Activated T-cell treated with anti-CD3 and anti-CD28 coated beads, Interleukin-2, amount 50 U/mL, for 4 hours (primary cell): ENCODE data around the gene ITPKB. TPM values are rescaled to one million over a fixed set of nuclear protein-coding genes. Genes with fewer than 3 reads are reported as not detected.
"Not testable (repeated sequence)": the region's sequence is repeated elsewhere in the genome, so short reads cannot be mapped to it uniquely, and the experiment has no call there.

ENCODE experiments used
- ATAC-seq, 2 donors: fragments of 200-7000 bp; cut with Tn5 transposase; one replicate each; pipeline ENCODE4 v1.10.0; 2021
- DNase-seq: peaks from one replicate; pipeline ENCODE4 v3.0.0-alpha.2; 2020
- H3K27me3 Mint-ChIP-seq: one replicate; pipeline ENCODE4 v1.8.0; 2021; ENCODE audit warnings: low read depth, mixed read lengths
- H3K36me3 Mint-ChIP-seq: one replicate; pipeline ENCODE4 v1.8.0; 2022; ENCODE audit warnings: mixed read lengths; ENCODE audit not compliant: insufficient read depth
- H3K4me1 Mint-ChIP-seq: one replicate; pipeline ENCODE4 v1.8.0; 2021; ENCODE audit warnings: low read depth, mixed read lengths
- H3K4me3 Mint-ChIP-seq: one replicate; pipeline ENCODE4 v1.8.0; 2021; ENCODE audit warnings: mild to moderate bottlenecking, moderate library complexity, mixed read lengths
- H3K9me3 Mint-ChIP-seq: one replicate; pipeline ENCODE4 v1.8.0; 2021; ENCODE audit warnings: mixed read lengths
- total RNA-seq, 3 donors: library from RNA; stranded (reverse); gene quantifications; one replicate each; pipeline ENCODE4 v1.2.1, GENCODE V29; 2021

Gene ITPKB
- total RNA-seq, 3 donors from 2014 or later: 26.2 to 28.3 (median 27.7) TPM

DNA sequence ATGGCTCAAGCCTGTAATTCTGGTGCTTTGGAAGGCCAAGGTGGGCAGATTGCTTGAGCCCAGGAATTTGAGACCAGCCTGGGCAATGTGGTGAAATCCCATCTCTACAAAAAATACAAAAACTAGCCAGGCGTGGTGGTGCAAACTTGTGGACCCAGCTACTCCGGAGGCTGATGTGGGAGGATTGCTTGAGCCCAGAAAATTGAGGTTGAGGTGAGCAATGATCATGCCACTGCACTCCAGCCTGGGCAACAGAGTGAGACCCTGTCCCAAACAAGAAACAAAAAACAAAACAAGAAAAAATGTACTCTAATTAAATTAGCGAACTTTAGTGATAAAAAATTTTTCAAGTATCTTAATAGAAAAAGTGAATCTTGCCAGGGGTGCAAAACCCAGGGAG, 28.1 kb upstream of the ITPKB start:
- peaks cover 24% of the 10 kb centered on the region for H3K4me1 Mint-ChIP-seq
- not testable (repeated sequence) for ATAC-seq, H3K4me3 Mint-ChIP-seq, H3K9me3 Mint-ChIP-seq, H3K27me3 Mint-ChIP-seq, H3K36me3 Mint-ChIP-seq, DNase-seq

DNA sequence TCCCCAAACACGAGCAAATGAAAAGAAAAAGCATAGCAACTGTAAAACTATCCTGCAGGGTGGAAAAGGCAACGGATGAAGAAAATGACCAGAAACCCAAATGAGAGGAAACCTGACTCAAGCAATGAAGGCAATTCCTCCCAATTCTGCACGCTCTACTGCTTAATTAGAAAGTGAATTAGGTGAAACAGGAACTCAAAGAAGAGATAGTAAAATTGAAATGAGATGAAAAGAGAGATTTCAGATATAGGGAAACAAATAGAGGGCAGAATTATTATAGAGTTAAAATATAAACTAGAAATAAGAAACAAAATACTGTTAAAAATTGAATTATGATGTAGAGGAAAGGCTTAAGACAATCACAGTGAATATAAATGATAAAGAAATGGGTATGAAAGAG, 27.5 kb upstream of the ITPKB start:
- peaks cover 4% of the 10 kb centered on the region for H3K27me3 Mint-ChIP-seq
- no peak overlapping the region for H3K4me3 Mint-ChIP-seq
- no peaks in the 10 kb centered on the region for H3K9me3 Mint-ChIP-seq
- DNase-seq (no peak), ATAC-seq (no peak)
- H3K36me3 Mint-ChIP-seq: no peaks in the 10 kb centered on the region
- peaks cover 25% of the 10 kb centered on the region for H3K4me1 Mint-ChIP-seq

DNA sequence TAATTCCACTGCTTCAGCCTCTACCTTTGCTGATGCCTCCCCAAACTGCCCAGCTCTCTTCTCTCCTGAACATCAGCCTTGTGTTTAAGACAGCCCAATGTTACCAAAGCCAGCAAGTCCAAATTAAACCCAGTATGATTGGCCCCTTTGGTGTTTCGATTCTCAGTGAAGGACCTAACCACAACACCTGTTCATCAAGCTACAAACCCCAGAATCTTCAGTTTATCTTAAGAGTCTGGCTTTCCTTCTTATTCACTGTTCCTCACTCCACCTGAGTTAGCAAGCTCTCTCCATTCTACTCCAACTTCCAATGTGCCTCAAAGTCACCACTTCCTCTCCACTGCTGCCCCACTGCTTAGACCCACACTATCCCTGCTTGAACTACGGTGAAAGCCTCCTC, 25.5 kb upstream of the ITPKB start:
- peaks cover 4% of the 10 kb centered on the region for H3K27me3 Mint-ChIP-seq
- H3K4me1 Mint-ChIP-seq: peaks cover 25% of the 10 kb centered on the region
- no peak for DNase-seq
- ATAC-seq: no peak
- no peaks in the 10 kb centered on the region for H3K36me3 Mint-ChIP-seq
- no peaks in the 10 kb centered on the region for H3K9me3 Mint-ChIP-seq
- H3K4me3 Mint-ChIP-seq: no peak overlapping the region

DNA sequence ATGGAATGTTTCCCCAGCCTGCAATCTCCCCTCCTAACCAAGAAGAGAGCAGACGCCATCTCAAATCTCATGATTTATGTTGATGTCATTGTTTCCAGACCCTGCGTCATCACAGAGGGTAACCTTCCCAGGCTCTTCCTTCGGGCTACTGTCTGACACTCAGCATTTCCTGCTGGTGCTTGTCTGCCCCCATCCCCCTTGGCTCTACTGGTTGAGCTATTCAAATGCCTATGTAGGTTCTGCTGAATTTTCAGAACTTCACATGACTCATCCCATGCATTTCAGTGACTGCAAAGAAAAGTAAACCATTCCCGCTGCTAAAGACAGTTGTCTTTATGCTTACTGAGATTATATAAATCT, 24.8 kb upstream of the ITPKB start:
- ATAC-seq (peak; percentile 74 to 79), DNase-seq (peak; percentile 37)
- Mint-ChIP-seq H3K4me3 (no peak overlapping the region), H3K27me3 (peaks cover 4% of the 10 kb centered on the region), H3K4me1 (peaks cover 25% of the 10 kb centered on the region), H3K9me3 (no peaks in the 10 kb centered on the region), H3K36me3 (no peaks in the 10 kb centered on the region)

DNA sequence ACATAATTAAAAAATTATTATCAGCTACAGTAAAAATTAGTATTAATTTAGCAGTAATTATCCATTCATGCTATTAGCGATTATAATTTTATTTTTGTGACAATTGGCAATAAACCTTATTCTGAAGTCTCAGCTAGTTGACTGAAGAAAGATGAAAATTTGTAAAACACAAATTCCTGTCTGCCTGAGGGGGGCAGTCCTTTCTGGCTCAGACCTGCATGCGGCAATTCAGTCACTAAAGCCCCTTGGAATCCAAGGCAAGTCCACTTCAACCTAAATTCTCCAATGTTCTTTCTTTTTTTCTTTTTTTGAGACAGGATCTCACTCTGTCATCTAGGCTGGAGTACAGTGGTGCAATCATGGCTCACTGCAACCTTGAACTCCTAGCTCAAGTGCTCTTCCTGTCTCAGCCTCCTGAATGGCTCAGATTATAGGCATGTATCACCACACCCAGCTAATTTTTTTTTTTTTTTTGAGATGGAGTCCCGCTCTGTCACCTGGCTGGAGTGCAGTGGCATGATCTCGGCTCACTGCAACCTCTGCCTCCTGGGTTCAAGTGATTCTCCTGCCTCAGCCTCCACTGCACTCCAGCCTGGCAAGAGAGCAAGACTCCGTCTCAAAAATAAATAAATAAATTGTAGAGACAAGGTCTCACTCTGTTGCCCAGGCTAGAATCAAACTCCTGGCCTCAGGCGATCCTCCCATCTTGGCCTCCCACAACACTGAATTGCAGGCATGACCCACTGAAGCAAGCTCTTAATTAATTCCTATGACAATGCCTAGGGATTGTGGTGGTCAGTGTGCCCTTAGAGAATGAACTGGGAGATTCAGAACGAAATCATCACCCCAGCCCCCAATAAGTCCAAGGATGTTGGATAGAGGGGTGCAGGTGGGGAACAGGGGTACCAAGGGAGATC, 24.2 kb upstream of the ITPKB start:
- Mint-ChIP-seq H3K36me3 (no peaks in the 10 kb centered on the region), H3K4me1 (peaks cover 25% of the 10 kb centered on the region), H3K9me3 (no peaks in the 10 kb centered on the region), H3K4me3 (no peak overlapping the region), H3K27me3 (peaks cover 4% of the 10 kb centered on the region)
- no peak for DNase-seq
- ATAC-seq: no peak

DNA sequence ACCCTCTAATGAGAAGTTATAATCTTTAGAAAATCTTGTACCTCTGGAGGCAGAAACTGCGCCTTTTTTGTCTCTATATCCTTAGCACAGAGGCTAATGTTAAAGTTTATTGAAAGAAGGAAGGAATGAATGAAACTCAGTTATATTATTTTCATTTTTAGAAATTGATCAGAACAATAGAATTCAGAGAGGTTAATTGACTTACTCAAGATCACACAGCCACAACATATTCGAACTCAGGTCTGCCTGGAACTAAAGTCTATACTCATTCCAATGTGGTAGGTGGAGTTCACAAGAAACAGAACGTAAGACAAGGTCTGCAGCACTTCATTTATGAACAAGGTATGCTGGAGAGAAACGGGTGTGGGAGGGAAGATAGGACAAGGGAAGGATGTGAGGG, 23.0 kb upstream of the ITPKB start:
- Mint-ChIP-seq H3K4me1 (peaks cover 25% of the 10 kb centered on the region), H3K4me3 (no peak overlapping the region), H3K27me3 (peaks cover 4% of the 10 kb centered on the region), H3K9me3 (no peaks in the 10 kb centered on the region), H3K36me3 (no peaks in the 10 kb centered on the region)
- ATAC-seq (no peak), DNase-seq (no peak)

DNA sequence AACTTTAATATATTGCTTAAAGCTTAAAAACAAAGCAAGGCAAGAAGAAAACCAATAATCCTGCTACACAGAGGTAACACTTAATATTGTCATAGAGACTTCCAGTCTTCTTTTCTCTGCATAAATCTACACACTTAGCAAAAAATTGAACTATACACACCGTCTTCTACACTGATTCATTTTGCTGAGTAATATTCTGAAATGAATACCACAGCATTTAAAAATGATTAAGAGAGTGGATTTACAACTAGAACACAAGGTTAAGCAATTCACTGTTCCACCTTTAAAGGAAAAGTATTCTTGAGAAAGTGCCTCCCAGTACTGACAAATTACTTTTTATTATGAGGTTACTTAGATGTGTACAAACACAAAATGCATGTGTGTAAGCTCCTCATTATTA, 22.2 kb upstream of the ITPKB start:
- Mint-ChIP-seq H3K4me3 (no peak overlapping the region), H3K27me3 (peaks cover 4% of the 10 kb centered on the region), H3K4me1 (peaks cover 25% of the 10 kb centered on the region), H3K9me3 (no peaks in the 10 kb centered on the region), H3K36me3 (no peaks in the 10 kb centered on the region)
- ATAC-seq: peak; percentile 27 to 30
- no peak for DNase-seq

DNA sequence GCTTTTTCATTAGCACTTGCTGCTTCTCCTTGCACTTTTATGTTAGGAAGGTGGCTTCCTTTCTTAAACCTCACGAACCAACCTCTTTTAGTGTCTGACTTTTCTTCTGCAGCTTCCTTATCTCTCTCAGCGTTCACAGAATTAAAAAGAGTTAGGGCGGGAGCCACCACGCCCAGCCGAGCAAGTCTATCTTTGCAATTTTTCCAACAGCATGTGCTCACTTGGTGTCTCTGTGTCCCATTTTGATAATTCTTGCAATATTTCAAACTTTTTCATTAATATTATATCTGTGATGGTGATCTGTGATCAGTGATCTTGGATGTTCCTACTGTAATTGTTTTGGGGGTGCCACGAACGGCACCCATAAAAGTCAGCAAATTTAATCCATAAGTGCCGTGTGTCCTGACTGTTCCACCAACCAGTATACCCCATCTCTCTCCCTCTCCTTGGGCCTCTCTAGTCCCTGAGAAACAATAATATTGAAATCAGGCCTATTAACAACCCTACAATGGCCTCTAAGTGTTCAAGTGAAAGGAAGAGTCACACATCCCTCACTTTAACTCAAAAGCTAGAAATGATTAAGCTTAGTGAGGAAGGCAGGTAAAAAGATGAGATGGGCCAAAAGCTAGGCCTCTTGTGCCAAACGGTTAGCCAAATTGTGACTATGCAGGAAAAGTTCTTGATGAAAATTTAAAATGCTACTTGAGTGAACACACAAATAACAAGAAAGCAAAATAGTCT, 15.9 kb upstream of the ITPKB start:
- ATAC-seq (no peak), DNase-seq (no peak)
- no peaks in the 10 kb centered on the region for H3K36me3 Mint-ChIP-seq
- no peaks in the 10 kb centered on the region for H3K27me3 Mint-ChIP-seq
- no peaks in the 10 kb centered on the region for H3K9me3 Mint-ChIP-seq
- H3K4me1 Mint-ChIP-seq: peaks cover 22% of the 10 kb centered on the region
- H3K4me3 Mint-ChIP-seq: no peak overlapping the region

DNA sequence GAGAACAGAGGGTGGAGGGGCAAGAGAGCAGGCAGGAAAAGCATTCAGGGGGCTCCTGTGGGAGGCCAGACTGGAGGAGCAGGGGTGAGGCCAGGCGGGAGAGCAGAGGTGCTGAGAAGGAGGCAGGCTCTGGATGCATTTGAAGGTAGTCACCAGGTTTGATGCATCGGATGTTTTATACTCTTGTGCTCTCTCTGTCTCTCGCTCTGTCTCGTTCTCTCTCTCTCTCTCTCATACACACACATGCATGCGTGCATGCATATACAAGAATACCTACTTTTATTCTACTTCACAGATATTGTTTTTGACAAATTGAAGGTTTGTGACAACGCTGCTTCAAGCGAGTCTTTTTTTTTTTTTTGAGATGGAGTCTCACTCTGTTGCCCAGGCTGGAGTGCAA, 15.0 kb upstream of the ITPKB start:
- H3K9me3 Mint-ChIP-seq: no peaks in the 10 kb centered on the region
- H3K27me3 Mint-ChIP-seq: no peaks in the 10 kb centered on the region
- DNase-seq: no peak
- peaks cover 22% of the 10 kb centered on the region for H3K4me1 Mint-ChIP-seq
- H3K4me3 Mint-ChIP-seq: no peak overlapping the region
- ATAC-seq: no peak
- no peaks in the 10 kb centered on the region for H3K36me3 Mint-ChIP-seq

DNA sequence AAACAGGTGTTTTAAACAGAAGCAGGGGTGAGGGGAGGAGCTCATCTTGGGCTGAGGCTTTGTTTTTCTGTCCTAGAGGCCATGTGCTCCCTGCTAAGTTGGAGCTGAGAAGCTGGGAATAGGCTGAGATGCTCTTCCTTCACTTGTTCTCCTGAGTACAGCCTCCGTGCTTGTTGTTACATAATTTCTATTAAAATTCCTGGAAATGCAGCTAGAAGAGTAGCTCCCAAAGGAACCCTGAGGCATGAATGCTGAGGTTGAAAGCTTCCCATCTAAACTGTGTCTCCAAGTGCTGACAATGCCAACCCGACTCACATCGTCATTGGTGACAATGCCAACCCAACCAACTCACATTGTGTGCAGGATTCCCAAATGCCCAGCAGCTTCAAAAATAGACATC, 12.6 kb upstream of the ITPKB start:
- no peak overlapping the region for H3K4me3 Mint-ChIP-seq
- DNase-seq: no peak
- H3K27me3 Mint-ChIP-seq: no peaks in the 10 kb centered on the region
- ATAC-seq: no peak
- H3K36me3 Mint-ChIP-seq: no peaks in the 10 kb centered on the region
- peaks cover 28% of the 10 kb centered on the region for H3K4me1 Mint-ChIP-seq
- no peaks in the 10 kb centered on the region for H3K9me3 Mint-ChIP-seq

DNA sequence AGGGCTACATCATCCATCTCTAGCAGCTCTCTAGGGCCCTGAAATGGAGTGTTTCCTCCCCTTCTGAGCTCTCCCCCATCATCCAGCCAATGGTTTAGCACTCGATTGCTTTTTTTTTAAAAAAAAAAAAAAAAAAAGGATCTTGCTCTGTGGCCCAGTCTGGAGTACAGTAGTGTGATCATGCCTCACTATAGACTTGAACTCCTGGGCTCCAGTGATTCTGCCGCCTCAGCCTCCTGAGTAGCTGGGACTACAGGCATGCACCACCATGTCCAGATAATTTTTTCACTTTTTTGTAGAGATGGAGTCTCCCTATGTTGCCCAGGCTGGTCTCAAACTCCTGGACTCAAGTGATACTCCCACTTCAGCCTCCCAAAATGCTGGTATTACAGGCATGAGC, 12.1 kb upstream of the ITPKB start:
- H3K4me3 Mint-ChIP-seq: no peak overlapping the region

DNA sequence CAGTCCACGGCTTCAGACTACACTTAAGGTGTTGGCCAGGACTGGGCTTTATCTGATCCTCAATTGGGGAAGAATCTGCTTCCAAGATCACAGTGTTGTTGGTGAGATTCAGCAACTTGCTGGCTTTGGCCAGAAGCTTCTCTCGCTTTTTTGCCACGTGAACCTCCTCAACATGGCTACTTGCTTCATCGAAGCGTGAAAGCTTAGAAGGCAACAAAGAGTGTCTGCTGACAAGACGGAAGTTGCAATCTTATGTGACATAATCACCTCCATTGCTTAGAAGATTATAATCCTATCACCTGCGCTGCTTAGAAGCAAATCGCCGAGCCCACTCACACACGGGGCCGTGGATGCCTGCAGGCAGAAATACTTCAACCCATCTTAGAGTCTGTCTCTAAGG, 10.4 kb upstream of the ITPKB start:
- DNase-seq: no peak
- H3K27me3 Mint-ChIP-seq: no peaks in the 10 kb centered on the region
- H3K4me3 Mint-ChIP-seq: no peak overlapping the region
- no peaks in the 10 kb centered on the region for H3K9me3 Mint-ChIP-seq
- no peak for ATAC-seq
- peaks cover 15% of the 10 kb centered on the region for H3K4me1 Mint-ChIP-seq
- no peaks in the 10 kb centered on the region for H3K36me3 Mint-ChIP-seq

More for the DNA sequence above, 12.1 kb upstream of the ITPKB start:
- ATAC-seq: no peak
- DNase-seq: no peak
- no peaks in the 10 kb centered on the region for H3K36me3 Mint-ChIP-seq
- H3K4me1 Mint-ChIP-seq: peaks cover 28% of the 10 kb centered on the region
- no peaks in the 10 kb centered on the region for H3K9me3 Mint-ChIP-seq
- H3K27me3 Mint-ChIP-seq: no peaks in the 10 kb centered on the region

DNA sequence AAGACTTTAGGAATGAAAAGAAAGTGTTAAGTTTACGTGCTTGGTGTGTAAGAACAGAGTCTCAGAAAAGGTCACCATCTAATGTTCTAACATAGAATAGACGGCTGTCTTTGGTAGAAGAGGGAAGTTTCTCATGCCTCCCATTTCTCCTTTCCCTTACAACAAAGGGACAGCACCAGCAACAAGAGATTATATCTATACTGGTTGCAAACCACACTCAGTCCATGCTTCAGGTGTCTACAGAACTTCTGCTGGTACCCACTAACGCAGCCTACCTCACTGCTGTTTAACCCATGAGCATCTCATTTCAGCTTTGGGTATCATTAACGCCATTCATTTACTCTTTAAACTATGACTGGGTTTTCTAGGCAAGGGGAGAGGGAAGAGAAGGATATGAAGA, 9.2 kb upstream of the ITPKB start:
- ATAC-seq (no peak), DNase-seq (no peak)
- peaks cover 7% of the 10 kb centered on the region for H3K4me1 Mint-ChIP-seq
- no peaks in the 10 kb centered on the region for H3K9me3 Mint-ChIP-seq
- no peak overlapping the region for H3K4me3 Mint-ChIP-seq
- H3K36me3 Mint-ChIP-seq: no peaks in the 10 kb centered on the region
- no peaks in the 10 kb centered on the region for H3K27me3 Mint-ChIP-seq

DNA sequence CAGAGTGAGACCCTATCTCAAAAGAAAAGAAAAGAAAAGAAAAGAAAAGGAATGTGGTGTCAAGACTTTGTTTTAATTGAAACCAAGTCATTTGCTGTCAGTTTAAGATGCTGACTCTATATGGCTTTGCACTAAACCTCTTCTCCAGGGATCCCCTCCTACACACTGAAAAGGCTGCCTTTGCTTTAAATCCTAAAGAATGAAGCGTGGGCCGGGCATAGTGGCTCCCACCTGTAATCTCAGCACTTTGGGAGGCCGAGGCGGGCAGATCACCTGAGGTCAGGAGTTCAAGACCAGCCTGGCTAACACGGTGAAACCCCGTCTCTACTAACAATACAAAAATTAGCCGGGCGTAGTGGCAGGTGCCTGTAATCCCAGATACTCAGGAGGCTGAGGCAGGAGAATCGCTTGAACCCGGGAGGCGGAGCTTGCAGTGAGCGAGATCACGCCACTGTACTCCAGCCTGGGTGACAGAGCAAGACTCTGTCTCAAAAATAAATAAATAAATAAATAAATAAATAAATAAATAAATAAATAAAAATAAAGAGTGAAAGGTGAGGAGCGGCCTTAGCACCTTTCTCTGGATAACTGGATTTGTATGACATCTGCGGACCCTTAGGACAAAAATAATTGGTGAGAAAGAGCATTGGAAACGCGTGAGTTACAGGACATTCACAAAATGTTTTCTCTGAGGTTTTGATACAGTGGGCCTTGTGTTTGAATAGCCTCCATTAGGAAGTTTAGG, 8.6 kb upstream of the ITPKB start:
- not testable (repeated sequence) for H3K4me3 Mint-ChIP-seq, H3K27me3 Mint-ChIP-seq, ATAC-seq, H3K9me3 Mint-ChIP-seq, DNase-seq, H3K4me1 Mint-ChIP-seq, H3K36me3 Mint-ChIP-seq
